K562 (cell line): ENCODE measurements around the gene TICAM1. TPM values are rescaled to one million over a fixed set of nuclear protein-coding genes. Genes with fewer than 3 reads are reported as not detected.

Source experiments
- ARHGAP35 ChIP-seq: fragments of 450-650 bp; IDR thresholded peaks from 2 replicates; pipeline ENCODE4 v1.6.1; 2018; ENCODE audit not compliant: partially characterized antibody
- BCL6 ChIP-seq: fragments of 250-450 bp; sonication (Bioruptor Pico); IDR thresholded peaks from 2 replicates; pipeline ENCODE4 v1.4.0; 2020
- CREBBP ChIP-seq: IDR thresholded peaks from one replicate; pipeline ENCODE4 v1.6.1; 2012; ENCODE audit warnings: low read depth, mild to moderate bottlenecking, control low read depth, inconsistent platforms, low read length
- DNMT1 ChIP-seq: fragments of 450-650 bp; IDR thresholded peaks from 2 replicates; pipeline ENCODE4 v1.6.1; 2016; ENCODE audit warnings: antibody characterized with exemption, mild to moderate bottlenecking
- POLR2AphosphoS5 ChIP-seq: IDR thresholded peaks from 2 replicates; pipeline ENCODE4 v1.6.1; 2011; ENCODE audit warnings: mild to moderate bottlenecking, low read depth, low read length, moderate library complexity; ENCODE audit not compliant: control insufficient read depth, insufficient read depth
- ZBTB7A ChIP-seq: IDR thresholded peaks from 2 replicates; pipeline ENCODE4 v1.6.1; 2011; ENCODE audit warnings: low read depth, mild to moderate bottlenecking, low read length, moderate library complexity, borderline replicate concordance; ENCODE audit not compliant: control insufficient read depth
- ZNF197 ChIP-seq: fragments of 200-800 bp; sonication (Bioruptor generic); IDR thresholded peaks from 2 replicates; pipeline ENCODE4 v1.6.1; 2016; ENCODE audit warnings: low read depth, missing genetic modification characterization, missing compliant biosample characterization
- polyA plus RNA-seq, 8 experiments: library from polyadenylated mRNA; depleted of rRNA in 4 of 8; stranded (reverse) in 5 of 8; unstranded in 3 of 8; fragments of >200 nt; fragmentation: Nextera tagmentation in 2 of 8; fragmentation: Illumina TruSeq in 1 of 8; extraction: Ambion mirVana in 2 of 8; extraction: Trizol in 1 of 8; gene quantifications; 2 replicates each; pipeline versions ENCODE4 v1.2.1 to v1.2.3, GENCODE V29; 2011 to 2014; ENCODE audit warnings: inconsistent platforms in 1 of 8, missing spikeins in 1 of 8
- total RNA-seq, 7 experiments: library from RNA; depleted of rRNA in 6 of 7; stranded (reverse); fragments of >200 nt in 6 of 7; fragmentation: Illumina TruSeq in 2 of 7; extraction: Trizol in 2 of 7; gene quantifications; 2 replicates each; pipeline versions ENCODE4 v1.2.1 to v1.2.3, GENCODE V29; 2011 to 2021; ENCODE audit warnings: low replicate concordance in 1 of 7
- TF ChIP-seq, protein P1 (sequence below), 2 experiments: fragments of 450-650 bp in 1 of 2; sonication (generic) in 1 of 2; formaldehyde crosslinking in 1 of 2; IDR thresholded peaks; 2 replicates each; pipeline versions ENCODE4 v1.7.1 to v1.9.0; 2016 to 2022; ENCODE audit warnings: inconsistent platforms in 1 of 2, mild to moderate bottlenecking in 1 of 2, missing genetic modification reagents in 1 of 2
- TF ChIP-seq, protein P2 (sequence below): fragments of 450-650 bp; IDR thresholded peaks from 2 replicates; pipeline ENCODE4 v1.6.1; 2016; ENCODE audit warnings: borderline replicate concordance
- TF ChIP-seq, protein P3 (sequence below): fragments of 250-450 bp; sonication (Bioruptor Pico); IDR thresholded peaks from 2 replicates; pipeline ENCODE4 v1.4.0; 2020; ENCODE audit warnings: mild to moderate bottlenecking
- TF ChIP-seq, protein P4 (sequence below): IDR thresholded peaks from 3 replicates; pipeline ENCODE4 v1.6.1; 2011; ENCODE audit warnings: borderline replicate concordance, mild to moderate bottlenecking; ENCODE audit not compliant: insufficient read length, insufficient read depth

TICAM1 gene
- total and polyA plus RNA-seq, 9 of the 15 experiments (the other 6 are each of a cell fraction or from before 2014, with no cell fraction given), result 0.07 to 11.6 (median 1.5) TPM

DNA sequence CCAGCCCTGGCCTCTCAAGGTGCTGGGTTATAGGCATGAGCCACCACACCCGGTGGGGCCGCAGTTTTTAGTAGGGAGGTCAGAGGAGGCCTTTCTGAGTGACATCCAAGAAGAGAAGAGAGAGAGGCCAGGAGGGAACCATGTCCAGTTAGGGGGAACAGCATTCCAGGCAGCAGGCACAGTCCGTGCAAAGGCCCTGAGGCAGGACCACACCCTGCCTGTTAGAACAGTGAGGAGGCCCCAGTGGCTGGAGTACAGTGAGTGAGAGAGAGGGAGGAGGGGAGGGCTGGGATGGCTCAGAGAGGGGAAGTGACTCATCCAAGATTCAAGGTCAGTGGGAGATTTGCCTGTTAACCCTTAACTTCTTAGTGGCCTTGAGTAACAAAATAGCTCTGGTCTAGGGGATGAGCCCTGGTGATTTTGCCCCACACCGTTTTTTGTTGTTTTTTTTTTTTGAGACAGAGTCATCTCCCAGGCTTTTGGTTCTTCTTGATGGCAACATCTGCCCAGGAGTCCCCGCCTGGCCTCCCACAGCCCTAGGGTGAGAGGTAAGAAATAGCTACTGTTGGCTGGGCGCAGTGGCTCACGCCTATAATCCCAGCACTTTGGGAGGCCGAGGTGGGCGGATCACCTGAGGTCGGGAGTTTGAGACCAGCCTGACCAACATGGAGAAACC, 38.7 kb upstream of the TICAM1 start (continued):
- TF ChIP-seq, protein P1, sequence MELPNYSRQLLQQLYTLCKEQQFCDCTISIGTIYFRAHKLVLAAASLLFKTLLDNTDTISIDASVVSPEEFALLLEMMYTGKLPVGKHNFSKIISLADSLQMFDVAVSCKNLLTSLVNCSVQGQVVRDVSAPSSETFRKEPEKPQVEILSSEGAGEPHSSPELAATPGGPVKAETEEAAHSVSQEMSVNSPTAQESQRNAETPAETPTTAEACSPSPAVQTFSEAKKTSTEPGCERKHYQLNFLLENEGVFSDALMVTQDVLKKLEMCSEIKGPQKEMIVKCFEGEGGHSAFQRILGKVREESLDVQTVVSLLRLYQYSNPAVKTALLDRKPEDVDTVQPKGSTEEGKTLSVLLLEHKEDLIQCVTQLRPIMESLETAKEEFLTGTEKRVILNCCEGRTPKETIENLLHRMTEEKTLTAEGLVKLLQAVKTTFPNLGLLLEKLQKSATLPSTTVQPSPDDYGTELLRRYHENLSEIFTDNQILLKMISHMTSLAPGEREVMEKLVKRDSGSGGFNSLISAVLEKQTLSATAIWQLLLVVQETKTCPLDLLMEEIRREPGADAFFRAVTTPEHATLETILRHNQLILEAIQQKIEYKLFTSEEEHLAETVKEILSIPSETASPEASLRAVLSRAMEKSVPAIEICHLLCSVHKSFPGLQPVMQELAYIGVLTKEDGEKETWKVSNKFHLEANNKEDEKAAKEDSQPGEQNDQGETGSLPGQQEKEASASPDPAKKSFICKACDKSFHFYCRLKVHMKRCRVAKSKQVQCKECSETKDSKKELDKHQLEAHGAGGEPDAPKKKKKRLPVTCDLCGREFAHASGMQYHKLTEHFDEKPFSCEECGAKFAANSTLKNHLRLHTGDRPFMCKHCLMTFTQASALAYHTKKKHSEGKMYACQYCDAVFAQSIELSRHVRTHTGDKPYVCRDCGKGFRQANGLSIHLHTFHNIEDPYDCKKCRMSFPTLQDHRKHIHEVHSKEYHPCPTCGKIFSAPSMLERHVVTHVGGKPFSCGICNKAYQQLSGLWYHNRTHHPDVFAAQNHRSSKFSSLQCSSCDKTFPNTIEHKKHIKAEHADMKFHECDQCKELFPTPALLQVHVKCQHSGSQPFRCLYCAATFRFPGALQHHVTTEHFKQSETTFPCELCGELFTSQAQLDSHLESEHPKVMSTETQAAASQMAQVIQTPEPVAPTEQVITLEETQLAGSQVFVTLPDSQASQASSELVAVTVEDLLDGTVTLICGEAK (IDR thresholded peaks at IDR 0.05), result 0 out of 2 replicates have a peak, but pooled peaks have one; percentile 17
- TF ChIP-seq, protein P1 (CRISPR knock-in tag; IDR thresholded peaks at IDR 0.05), result no peak
- TF ChIP-seq ARHGAP35, result peak; percentile 13
- TF ChIP-seq CREBBP, result no peak
- no peak for TF ChIP-seq ZNF197
- TF ChIP-seq DNMT1, result no peak
- TF ChIP-seq, protein P2, sequence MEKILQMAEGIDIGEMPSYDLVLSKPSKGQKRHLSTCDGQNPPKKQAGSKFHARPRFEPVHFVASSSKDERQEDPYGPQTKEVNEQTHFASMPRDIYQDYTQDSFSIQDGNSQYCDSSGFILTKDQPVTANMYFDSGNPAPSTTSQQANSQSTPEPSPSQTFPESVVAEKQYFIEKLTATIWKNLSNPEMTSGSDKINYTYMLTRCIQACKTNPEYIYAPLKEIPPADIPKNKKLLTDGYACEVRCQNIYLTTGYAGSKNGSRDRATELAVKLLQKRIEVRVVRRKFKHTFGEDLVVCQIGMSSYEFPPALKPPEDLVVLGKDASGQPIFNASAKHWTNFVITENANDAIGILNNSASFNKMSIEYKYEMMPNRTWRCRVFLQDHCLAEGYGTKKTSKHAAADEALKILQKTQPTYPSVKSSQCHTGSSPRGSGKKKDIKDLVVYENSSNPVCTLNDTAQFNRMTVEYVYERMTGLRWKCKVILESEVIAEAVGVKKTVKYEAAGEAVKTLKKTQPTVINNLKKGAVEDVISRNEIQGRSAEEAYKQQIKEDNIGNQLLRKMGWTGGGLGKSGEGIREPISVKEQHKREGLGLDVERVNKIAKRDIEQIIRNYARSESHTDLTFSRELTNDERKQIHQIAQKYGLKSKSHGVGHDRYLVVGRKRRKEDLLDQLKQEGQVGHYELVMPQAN, result peak; percentile 51; the same call in 1 of the 2 replicates
- TF ChIP-seq BCL6 (CRISPR knock-in tag), result no peak
- TF ChIP-seq, protein P3, sequence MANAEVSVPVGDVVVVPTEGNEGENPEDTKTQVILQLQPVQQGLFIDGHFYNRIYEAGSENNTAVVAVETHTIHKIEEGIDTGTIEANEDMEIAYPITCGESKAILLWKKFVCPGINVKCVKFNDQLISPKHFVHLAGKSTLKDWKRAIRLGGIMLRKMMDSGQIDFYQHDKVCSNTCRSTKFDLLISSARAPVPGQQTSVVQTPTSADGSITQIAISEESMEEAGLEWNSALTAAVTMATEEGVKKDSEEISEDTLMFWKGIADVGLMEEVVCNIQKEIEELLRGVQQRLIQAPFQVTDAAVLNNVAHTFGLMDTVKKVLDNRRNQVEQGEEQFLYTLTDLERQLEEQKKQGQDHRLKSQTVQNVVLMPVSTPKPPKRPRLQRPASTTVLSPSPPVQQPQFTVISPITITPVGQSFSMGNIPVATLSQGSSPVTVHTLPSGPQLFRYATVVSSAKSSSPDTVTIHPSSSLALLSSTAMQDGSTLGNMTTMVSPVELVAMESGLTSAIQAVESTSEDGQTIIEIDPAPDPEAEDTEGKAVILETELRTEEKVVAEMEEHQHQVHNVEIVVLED, result no peak
- peak; percentile 39; the same call in 1 of the 2 replicates for TF ChIP-seq POLR2AphosphoS5
- TF ChIP-seq ZBTB7A, result peak; percentile 75
- TF ChIP-seq, protein P4, sequence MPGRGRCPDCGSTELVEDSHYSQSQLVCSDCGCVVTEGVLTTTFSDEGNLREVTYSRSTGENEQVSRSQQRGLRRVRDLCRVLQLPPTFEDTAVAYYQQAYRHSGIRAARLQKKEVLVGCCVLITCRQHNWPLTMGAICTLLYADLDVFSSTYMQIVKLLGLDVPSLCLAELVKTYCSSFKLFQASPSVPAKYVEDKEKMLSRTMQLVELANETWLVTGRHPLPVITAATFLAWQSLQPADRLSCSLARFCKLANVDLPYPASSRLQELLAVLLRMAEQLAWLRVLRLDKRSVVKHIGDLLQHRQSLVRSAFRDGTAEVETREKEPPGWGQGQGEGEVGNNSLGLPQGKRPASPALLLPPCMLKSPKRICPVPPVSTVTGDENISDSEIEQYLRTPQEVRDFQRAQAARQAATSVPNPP, result no peak
